ENCODE data around the gene UBE2G1. TPM values are rescaled to one million over a fixed set of nuclear protein-coding genes. Genes with fewer than 3 reads are reported as not detected.

UBE2G1 gene
- total and polyA plus RNA-seq, 2 of the 8 experiments (the other 6 are each of a cell fraction or from before 2014, with no cell fraction given), result 73.9 to 170 TPM

DNA sequence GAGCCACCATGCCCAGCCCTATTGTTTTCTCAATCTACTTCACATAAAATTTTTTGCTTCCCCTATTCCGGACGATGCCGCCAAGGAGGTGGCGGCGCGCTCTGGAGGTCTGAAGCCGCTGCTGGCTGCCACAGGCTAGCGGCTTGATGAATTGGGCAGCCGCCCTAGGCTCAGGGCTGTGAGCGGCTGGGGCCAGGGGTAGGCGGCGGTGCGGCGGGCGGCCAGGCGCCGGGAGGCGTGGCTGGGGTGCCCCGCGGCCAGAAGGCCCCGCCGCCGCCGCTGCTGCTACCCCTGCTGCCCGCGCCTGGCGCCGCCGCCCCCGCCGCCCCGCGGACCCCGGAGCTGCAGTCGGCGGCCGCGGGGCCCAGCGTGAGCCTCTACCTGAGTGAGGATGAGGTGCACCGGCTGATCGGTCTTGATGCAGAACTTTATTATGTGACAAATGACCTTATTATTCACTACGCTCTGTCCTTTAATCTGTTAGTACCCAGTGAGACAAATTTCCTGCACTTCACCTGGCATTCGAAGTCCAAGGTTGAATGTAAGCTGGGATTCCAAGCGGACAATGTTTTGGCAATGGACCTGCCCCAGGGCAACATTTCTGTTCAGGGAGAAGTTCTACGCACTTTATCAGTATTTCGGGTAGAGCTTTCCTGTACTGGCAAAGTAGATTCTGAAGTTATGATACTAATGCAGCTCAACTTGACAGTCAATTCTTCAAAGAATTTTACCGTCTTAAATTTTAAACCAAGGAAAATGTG, 144.4 kb downstream of the UBE2G1 start:
- Histone ChIP-seq H4K20me1 (replicated peaks in 1 of 2; ENCODE audit: control insufficient read depth in 1 of 2, insufficient read depth in 2 of 2, low read length in 2 of 2) (no peaks in the 10 kb centered on the region), H3K36me3 (ENCODE audit: control insufficient read depth in 2 of 4, insufficient read depth in 4 of 4, low read length in 3 of 4) (peaks cover 0 to 11% (median 1%) of the 10 kb centered on the region in 4 experiments; a peak in 5 of 8 replicates), H3K9ac (replicated peaks in 1 of 4; ENCODE audit: extremely low read depth in 1 of 4, low read depth in 3 of 4, low read length in 3 of 4) (no peak overlapping the region), H4K5ac (ENCODE audit: insufficient read length, low read depth, low read length) (no peak overlapping the region), H3K4me3 (ENCODE audit: extremely low read depth in 1 of 4, insufficient read depth in 2 of 4, low read depth in 3 of 4, low read length in 4 of 4) (no peak overlapping the region), H3K23me2 (ENCODE audit: low read depth, low read length) (no peaks in the 10 kb centered on the region), H3K18ac (ENCODE audit: extremely low read depth, low read length) (no peak overlapping the region), H3K23ac (ENCODE audit: insufficient read length) (no peak overlapping the region), H2BK5ac (ENCODE audit: low read depth, low read length) (no peak overlapping the region), H3K79me2 (ENCODE audit: control insufficient read depth in 1 of 2, insufficient read depth in 2 of 2, low read length in 2 of 2) (no peaks in the 10 kb centered on the region), H3K27ac (ENCODE audit: low read depth, low read length) (no peak overlapping the region), H2BK120ac (replicated peaks; ENCODE audit: low read depth, low read length) (no peak overlapping the region), H2BK20ac (ENCODE audit: low read length) (no peak overlapping the region), H3K4me1 (replicated peaks in 1 of 4; ENCODE audit: control insufficient read depth in 3 of 4, insufficient read depth in 4 of 4, low read length in 3 of 4) (no peaks in the 10 kb centered on the region), H2BK15ac (ENCODE audit: low read length) (no peak overlapping the region), H2AFZ (ENCODE audit: low read length) (no peak overlapping the region), H3K9me3 (ENCODE audit: insufficient read depth in 2 of 2, low read depth in 1 of 2, low read length in 1 of 2) (no peaks in the 10 kb centered on the region), H3K27me3 (replicated peaks in 1 of 4; ENCODE audit: control insufficient read depth in 3 of 4, extremely low read depth in 1 of 4, insufficient read depth in 3 of 4, low read length in 3 of 4) (no peaks in the 10 kb centered on the region), H4K8ac (ENCODE audit: extremely low read depth, insufficient read depth, low read length) (no peak overlapping the region), H3K4ac (replicated peaks; ENCODE audit: insufficient read length, low read depth, low read length) (no peak overlapping the region), H4K91ac (replicated peaks; ENCODE audit: insufficient read length, low read length) (no peak overlapping the region), H2AK5ac (ENCODE audit: low read depth, low read length) (no peak overlapping the region), H3K56ac (replicated peaks; ENCODE audit: insufficient read length, low read depth, low read length) (no peak overlapping the region), H3K14ac (ENCODE audit: insufficient read length) (no peak overlapping the region), H3K4me2 (ENCODE audit: insufficient read depth in 1 of 2, low read depth in 2 of 2, low read length in 2 of 2) (no peak overlapping the region), H2BK12ac (ENCODE audit: low read depth, low read length) (no peak overlapping the region), H3K79me1 (ENCODE audit: low read depth, low read length) (no peaks in the 10 kb centered on the region; the same call in 1 of the 2 replicates)
- DNase-seq (ENCODE audit: low read depth in 1 of 2, low spot score in 2 of 2) (no peak), FAIRE-seq (no peak)
- WGBS, 2 experiments (ENCODE audit: extremely low coverage in 1 of 2, insufficient coverage in 1 of 2, insufficient read length in 1 of 2, insufficient replicate concordance in 2 of 2, low coverage in 1 of 2, low lambda C conversion rate in 2 of 2, missing lambda C conversion rate in 1 of 2), result 96% methylated on average over 28 of the region's 47 CpGs; no CpG with 5 or more reads in 1 of the 2 experiments
- TF ChIP-seq, protein P1, sequence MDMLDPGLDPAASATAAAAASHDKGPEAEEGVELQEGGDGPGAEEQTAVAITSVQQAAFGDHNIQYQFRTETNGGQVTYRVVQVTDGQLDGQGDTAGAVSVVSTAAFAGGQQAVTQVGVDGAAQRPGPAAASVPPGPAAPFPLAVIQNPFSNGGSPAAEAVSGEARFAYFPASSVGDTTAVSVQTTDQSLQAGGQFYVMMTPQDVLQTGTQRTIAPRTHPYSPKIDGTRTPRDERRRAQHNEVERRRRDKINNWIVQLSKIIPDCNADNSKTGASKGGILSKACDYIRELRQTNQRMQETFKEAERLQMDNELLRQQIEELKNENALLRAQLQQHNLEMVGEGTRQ (IDR thresholded peaks at IDR 0.05; ENCODE audit: low read length), result no peak
- TF ChIP-seq GABPA (IDR thresholded peaks at IDR 0.05; ENCODE audit: borderline replicate concordance, insufficient read depth, low read length), result no peak
- CTCF ChIA-PET (ENCODE audit: partially characterized antibody), result interaction anchor here (0.6 to 1.7 kb wide), 6 partner anchors 9 to 212 kb away, joined by 3 to 8 read pairs (median 4); no protein-coding TSS in a partner anchor
- POLR2A ChIA-PET (ENCODE audit: partially characterized antibody), result interaction anchor here (0.6 to 1.0 kb wide), 4 partner anchors 18 to 202 kb away, joined by 3 to 6 read pairs (median 4); partner anchors contain the start of genes CYB5D2 and ZZEF1

Measured in H1 (cell line).